CD14-positive monocyte (primary cell): ENCODE measurements around the gene HYLS1. TPM values are rescaled to one million over a fixed set of nuclear protein-coding genes. Genes with fewer than 3 reads are reported as not detected.

Source experiments
- DNase-seq, 3 donors: peaks; one replicate each; pipeline ENCODE4 v3.0.0-alpha.2; 2011 to 2022
- H2AFZ ChIP-seq: 2 replicates; pipeline ENCODE4 v1.6.0; 2012; ENCODE audit warnings: mild to moderate bottlenecking, low read depth, low read length, inconsistent platforms; ENCODE audit not compliant: insufficient read depth, poor library complexity, severe bottlenecking
- H3K27ac ChIP-seq, 2 donors: 1 replicate in 1 of 2; 2 replicates in 1 of 2; pipeline ENCODE4 v1.5.1; 2012 to 2013; ENCODE audit warnings: low read length in 2 of 2, control low read depth in 1 of 2, inconsistent platforms in 1 of 2, low read depth in 1 of 2, mild to moderate bottlenecking in 1 of 2
- H3K27me3 ChIP-seq, 2 donors: one replicate each; pipeline versions ENCODE4 v1.6.0 to v1.6.1; 2011 to 2013; ENCODE audit warnings: low read length in 2 of 2; ENCODE audit not compliant: control insufficient read depth in 2 of 2, insufficient read depth in 2 of 2
- H3K36me3 ChIP-seq, 2 donors: replicated peaks in 1 of 2; 1 replicate in 1 of 2; 2 replicates in 1 of 2; pipeline versions ENCODE4 v1.5.1 to v1.6.1; 2012 to 2013; ENCODE audit warnings: low read length in 2 of 2, control low read depth in 1 of 2, inconsistent platforms in 1 of 2, mild to moderate bottlenecking in 1 of 2; ENCODE audit not compliant: insufficient read depth in 2 of 2, control insufficient read depth in 1 of 2
- H3K4me1 ChIP-seq, 2 donors: 1 replicate in 1 of 2; 2 replicates in 1 of 2; pipeline versions ENCODE4 v1.5.1 to v1.6.1; 2012 to 2013; ENCODE audit warnings: low read length in 2 of 2, control low read depth in 1 of 2, inconsistent platforms in 1 of 2, mild to moderate bottlenecking in 1 of 2, moderate library complexity in 1 of 2; ENCODE audit not compliant: insufficient read depth in 2 of 2, control insufficient read depth in 1 of 2
- H3K4me2 ChIP-seq: replicated peaks from 2 replicates; pipeline ENCODE3; 2012; ENCODE audit warnings: low read length, moderate library complexity, mild to moderate bottlenecking; ENCODE audit not compliant: poor library complexity, severe bottlenecking; ENCODE audit errors: extremely low read depth
- H3K4me3 ChIP-seq, 3 experiments: fragments of 200-600 bp in 1 of 3; sonication (generic) in 1 of 3; replicated peaks in 1 of 3; 1 replicate in 2 of 3; 2 replicates in 1 of 3; pipeline ENCODE4 v1.5.1; 2011 to 2013; ENCODE audit warnings: low read length in 3 of 3, mild to moderate bottlenecking in 3 of 3, control low read depth in 2 of 3, low read depth in 2 of 3, inconsistent platforms in 1 of 3, moderate library complexity in 1 of 3
- H3K79me2 ChIP-seq: 2 replicates; pipeline ENCODE4 v1.6.0; 2012; ENCODE audit warnings: mild to moderate bottlenecking, control low read depth, inconsistent platforms, low read length, moderate library complexity; ENCODE audit not compliant: insufficient read depth
- H3K9ac ChIP-seq: 2 replicates; pipeline ENCODE4 v1.6.0; 2017; ENCODE audit warnings: low read length, mild to moderate bottlenecking; ENCODE audit not compliant: insufficient read depth, poor library complexity, severe bottlenecking
- H3K9me3 ChIP-seq, 2 donors: replicated peaks in 1 of 2; 1 replicate in 1 of 2; 2 replicates in 1 of 2; pipeline versions ENCODE4 v1.5.1 to v1.6.1; 2012 to 2013; ENCODE audit warnings: low read length in 2 of 2, control low read depth in 1 of 2; ENCODE audit not compliant: control insufficient read depth in 1 of 2, insufficient read depth in 1 of 2
- H4K20me1 ChIP-seq: 2 replicates; pipeline ENCODE4 v1.6.0; 2012; ENCODE audit warnings: mild to moderate bottlenecking, low read length, control low read depth, moderate library complexity; ENCODE audit not compliant: insufficient read depth
- H3K27ac Mint-ChIP-seq, 7 donors: one replicate each; pipeline ENCODE4 v1.8.0; 2020; ENCODE audit warnings: mild to moderate bottlenecking in 7 of 7, mixed read lengths in 7 of 7, moderate library complexity in 6 of 7, inconsistent platforms in 2 of 7
- H3K27me3 Mint-ChIP-seq, 3 donors: one replicate each; pipeline ENCODE4 v1.8.0; 2021 to 2022; ENCODE audit warnings: low read depth in 3 of 3, mild to moderate bottlenecking in 3 of 3, mixed read lengths in 3 of 3, moderate library complexity in 3 of 3, inconsistent platforms in 1 of 3
- H3K36me3 Mint-ChIP-seq, 2 donors: one replicate each; pipeline ENCODE4 v1.8.0; 2020; ENCODE audit warnings: mixed read lengths in 2 of 2, inconsistent platforms in 1 of 2, mild to moderate bottlenecking in 1 of 2
- H3K4me1 Mint-ChIP-seq: one replicate; pipeline ENCODE4 v1.8.0; 2020; ENCODE audit warnings: mild to moderate bottlenecking, mixed read lengths
- H3K4me3 Mint-ChIP-seq, 2 donors: one replicate each; pipeline ENCODE4 v1.8.0; 2020; ENCODE audit warnings: mild to moderate bottlenecking in 2 of 2, mixed read lengths in 2 of 2, moderate library complexity in 1 of 2
- H3K9me3 Mint-ChIP-seq, 7 donors: one replicate each; pipeline ENCODE4 v1.8.0; 2020 to 2022; ENCODE audit warnings: mixed read lengths in 7 of 7, mild to moderate bottlenecking in 6 of 7, moderate library complexity in 6 of 7, inconsistent platforms in 2 of 7
- WGBS: methylation state at CpG from one replicate; pipeline ENCODE4 v1.1.5; 2013; ENCODE audit warnings: missing lambda C conversion rate; ENCODE audit not compliant: insufficient coverage; 5-methylcytosine and 5-hydroxymethylcytosine counted together
- intact Hi-C, 2 donors: fragments of 100-400 bp; cut with micrococcal nuclease; formaldehyde crosslinking; loops; one replicate each; pipeline versions ENCODE4 v1.15.0 to v1.15.1; 2023
- polyA plus RNA-seq, 3 donors: library from polyadenylated mRNA; depleted of rRNA in 1 of 3; unstranded in 2 of 3; stranded (reverse) in 1 of 3; fragments of 300-500 nt in 2 of 3; fragments of >200 nt in 1 of 3; fragmentation: Illumina TruSeq in 2 of 3; gene quantifications; 1 replicate in 2 of 3; 2 replicates in 1 of 3; pipeline ENCODE4 v1.2.3, GENCODE V29; 2012 to 2021
- TF ChIP-seq, protein P1 (sequence below): fragments of 200-600 bp; IDR thresholded peaks from one replicate; pipeline ENCODE4 v1.8.0; 2022; ENCODE audit warnings: antibody characterized with exemption, mild to moderate bottlenecking

The HYLS1 gene
- polyA plus RNA-seq, 3 donors, result 0.61 to 2.6 (median 2.0) TPM

DNA sequence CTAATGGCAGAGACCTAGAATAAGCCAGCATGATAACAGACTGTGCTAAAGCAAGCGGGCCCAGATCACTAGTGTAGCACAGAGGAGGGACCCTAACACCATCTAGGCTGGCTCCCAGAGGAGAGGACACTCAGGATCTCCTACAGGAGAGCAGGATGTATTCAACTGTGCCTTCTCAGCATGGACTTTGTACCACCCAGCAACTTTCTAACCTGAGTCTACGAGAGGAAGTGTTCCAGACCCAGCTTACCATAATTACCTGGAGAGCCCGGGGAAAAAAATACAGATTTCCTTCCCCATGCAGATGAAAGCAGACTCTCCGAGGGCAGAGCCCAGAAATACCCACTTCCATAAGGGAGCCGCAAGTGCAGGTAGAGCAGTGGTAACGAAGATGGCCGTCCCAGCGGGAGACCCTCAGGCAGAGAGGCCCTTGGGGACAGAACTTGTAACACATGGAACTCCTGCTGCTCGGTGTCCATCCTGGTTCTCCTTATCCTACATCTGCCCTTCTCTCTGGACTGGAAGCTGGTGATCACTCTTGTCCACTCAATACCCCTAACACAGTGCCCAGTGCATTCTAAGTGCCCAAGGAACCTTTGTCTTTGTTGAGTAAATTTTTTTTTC is 37.0 kb downstream of the HYLS1 start:
- no peak overlapping the region for H3K9ac ChIP-seq
- 92% methylated on average over 7 of the region's 9 CpGs for WGBS
- no peaks in the 10 kb centered on the region for H3K9me3 ChIP-seq
- peaks cover 2 to 3% of the 10 kb centered on the region in 2 donors for H3K4me1 ChIP-seq
- Mint-ChIP-seq H3K9me3 (no peaks in the 10 kb centered on the region), H3K4me3 (no peak overlapping the region), H3K4me1 (peaks cover 5% of the 10 kb centered on the region), H3K36me3 (no peaks in the 10 kb centered on the region), H3K27me3 (peaks cover 0 to 4% (median 3%) of the 10 kb centered on the region in 3 donors), H3K27ac (no peak overlapping the region)
- H3K79me2 ChIP-seq, result no peaks in the 10 kb centered on the region
- no peaks in the 10 kb centered on the region for H4K20me1 ChIP-seq
- no peak overlapping the region for H3K4me2 ChIP-seq
- no peaks in the 10 kb centered on the region for H3K36me3 ChIP-seq
- intact Hi-C loops, result loop anchor here (5.0 kb wide), 1 partner anchor 268 kb away; no protein-coding TSS in a partner anchor
- no peak overlapping the region for H2AFZ ChIP-seq
- no peak for DNase-seq
- H3K27me3 ChIP-seq, result no peaks in the 10 kb centered on the region
- no peak overlapping the region for H3K4me3 ChIP-seq
- TF ChIP-seq, protein P1, sequence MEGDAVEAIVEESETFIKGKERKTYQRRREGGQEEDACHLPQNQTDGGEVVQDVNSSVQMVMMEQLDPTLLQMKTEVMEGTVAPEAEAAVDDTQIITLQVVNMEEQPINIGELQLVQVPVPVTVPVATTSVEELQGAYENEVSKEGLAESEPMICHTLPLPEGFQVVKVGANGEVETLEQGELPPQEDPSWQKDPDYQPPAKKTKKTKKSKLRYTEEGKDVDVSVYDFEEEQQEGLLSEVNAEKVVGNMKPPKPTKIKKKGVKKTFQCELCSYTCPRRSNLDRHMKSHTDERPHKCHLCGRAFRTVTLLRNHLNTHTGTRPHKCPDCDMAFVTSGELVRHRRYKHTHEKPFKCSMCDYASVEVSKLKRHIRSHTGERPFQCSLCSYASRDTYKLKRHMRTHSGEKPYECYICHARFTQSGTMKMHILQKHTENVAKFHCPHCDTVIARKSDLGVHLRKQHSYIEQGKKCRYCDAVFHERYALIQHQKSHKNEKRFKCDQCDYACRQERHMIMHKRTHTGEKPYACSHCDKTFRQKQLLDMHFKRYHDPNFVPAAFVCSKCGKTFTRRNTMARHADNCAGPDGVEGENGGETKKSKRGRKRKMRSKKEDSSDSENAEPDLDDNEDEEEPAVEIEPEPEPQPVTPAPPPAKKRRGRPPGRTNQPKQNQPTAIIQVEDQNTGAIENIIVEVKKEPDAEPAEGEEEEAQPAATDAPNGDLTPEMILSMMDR, result no peak
- H3K27ac ChIP-seq, result no peak overlapping the region

DNA sequence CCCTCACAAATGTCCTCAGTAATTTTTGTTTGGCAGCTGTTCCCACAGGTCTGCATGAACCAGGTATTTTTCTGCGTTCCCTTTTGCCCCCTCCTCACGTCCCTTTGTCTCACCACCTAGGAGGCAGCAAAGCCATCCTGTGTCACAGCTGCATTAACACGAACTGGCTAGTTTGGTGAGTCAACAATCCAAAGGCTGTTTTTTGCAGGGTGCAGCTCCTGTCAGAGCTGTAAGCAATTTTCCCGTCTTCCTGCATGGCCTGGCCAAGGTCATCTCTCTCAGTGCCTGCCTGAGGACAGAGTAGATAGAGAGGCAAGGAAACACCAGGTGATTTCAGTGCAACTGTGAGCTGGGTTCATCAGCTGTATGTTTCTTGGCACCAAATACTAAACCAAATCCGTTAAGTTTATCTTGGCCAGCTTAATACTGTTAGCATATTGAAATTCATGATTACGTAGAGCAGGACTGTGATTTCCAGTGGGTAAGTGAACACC is 37.8 kb downstream of the HYLS1 start:
- H3K79me2 ChIP-seq, result no peaks in the 10 kb centered on the region
- 83% methylated on average over 6 of the region's 6 CpGs for WGBS
- Mint-ChIP-seq H3K4me1 (peaks cover 11% of the 10 kb centered on the region), H3K27ac (no peak overlapping the region), H3K4me3 (no peak overlapping the region), H3K27me3 (peaks cover 0 to 2% (median 0%) of the 10 kb centered on the region in 3 donors), H3K9me3 (no peaks in the 10 kb centered on the region), H3K36me3 (no peaks in the 10 kb centered on the region)
- H3K27me3 ChIP-seq, result no peaks in the 10 kb centered on the region
- H2AFZ ChIP-seq, result no peak overlapping the region
- no peak overlapping the region for H3K4me3 ChIP-seq
- no peaks in the 10 kb centered on the region for H3K9me3 ChIP-seq
- H3K4me2 ChIP-seq, result no peak overlapping the region
- H3K9ac ChIP-seq, result no peak overlapping the region
- TF ChIP-seq, protein P1, result no peak
- no peak overlapping the region for H3K27ac ChIP-seq
- peaks cover 9 to 10% of the 10 kb centered on the region in 2 donors for H3K4me1 ChIP-seq
- H3K36me3 ChIP-seq, result no peaks in the 10 kb centered on the region
- intact Hi-C loops, result no loop called here
- DNase-seq, result no peak
- H4K20me1 ChIP-seq, result no peaks in the 10 kb centered on the region
